Esophagus squamous epithelium (tissue), 4 donors: ENCODE results near the gene ANKFY1.

Experiments
- CTCF ChIP-seq, 6 experiments: fragments of 450-650 bp in 4 of 6; fragments of 200-600 bp in 2 of 6; sonication (generic) in 2 of 6; IDR thresholded peaks; one replicate each; pipeline ENCODE4 v1.5.1; 2016 to 2019; ENCODE audit warnings: antibody characterized with exemption in 6 of 6, mild to moderate bottlenecking in 4 of 6, moderate library complexity in 4 of 6
- POLR2A ChIP-seq, 4 donors: fragments of 450-650 bp; IDR thresholded peaks; one replicate each; pipeline ENCODE4 v1.6.1; 2017; ENCODE audit warnings: antibody characterized with exemption in 4 of 4, mild to moderate bottlenecking in 4 of 4, moderate library complexity in 3 of 4

GRCh38 chr17:4214157-4214556, 49.6 kb downstream of the ANKFY1 start:
- TF ChIP-seq CTCF (IDR thresholded peaks at IDR 0.05) (no peak), POLR2A (IDR thresholded peaks at IDR 0.05) (no peak)
